Nephron progenitor cell (in vitro differentiated cells): ENCODE results near the gene DNMT1.
A peak's percentile ranks its signal among the peaks of the same experiment; 100 is the strongest.
"Not testable (repeated sequence)": the region's sequence is repeated elsewhere in the genome, so short reads cannot be mapped to it uniquely, and the experiment has no call there.

Experiments used
- DNase-seq: peaks from one replicate; pipeline ENCODE4 v3.0.0; 2021
- H3K27ac Mint-ChIP-seq: 2 replicates; pipeline ENCODE4 v1.8.0; 2021; ENCODE audit warnings: mild to moderate bottlenecking, moderate library complexity, mixed read lengths
- H3K27me3 Mint-ChIP-seq: 2 replicates; pipeline ENCODE4 v1.8.0; 2021; ENCODE audit warnings: mild to moderate bottlenecking, low read depth, mixed read lengths; ENCODE audit not compliant: poor library complexity
- H3K36me3 Mint-ChIP-seq: 2 replicates; pipeline ENCODE4 v1.8.0; 2021; ENCODE audit warnings: low read depth, mixed read lengths
- H3K4me1 Mint-ChIP-seq: 2 replicates; pipeline ENCODE4 v1.8.0; 2021; ENCODE audit warnings: mixed read lengths
- H3K4me3 Mint-ChIP-seq: 2 replicates; pipeline ENCODE4 v1.8.0; 2021; ENCODE audit warnings: mild to moderate bottlenecking, moderate library complexity, mixed read lengths
- H3K9me3 Mint-ChIP-seq: 2 replicates; pipeline ENCODE4 v1.8.0; 2021; ENCODE audit warnings: mild to moderate bottlenecking, moderate library complexity, mixed read lengths
- CTCF ChIP-seq: fragments of 200-600 bp; sonication (generic); IDR thresholded peaks from 2 replicates; pipeline ENCODE4 v1.5.0; 2021; ENCODE audit warnings: antibody characterized with exemption

Gene DNMT1

DNA sequence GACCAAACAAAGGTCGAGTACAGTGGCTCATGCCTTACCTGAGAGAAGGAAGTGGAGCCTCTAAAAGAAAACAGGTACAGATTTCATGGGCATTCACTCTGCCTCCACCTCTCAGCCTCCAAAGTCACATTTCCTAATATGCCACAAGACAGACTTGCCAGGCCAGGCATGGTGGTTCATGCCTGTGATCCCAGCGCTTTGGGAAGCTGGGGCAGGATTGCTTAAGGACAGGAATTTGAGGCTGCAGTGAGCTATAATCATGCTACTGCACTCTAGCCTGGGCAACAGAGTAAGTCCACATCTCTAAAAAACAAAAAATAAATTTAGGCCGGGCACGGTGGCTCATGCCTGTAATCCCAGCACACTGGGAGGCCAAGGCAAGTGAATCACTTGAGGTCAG is 10.9 kb upstream of the DNMT1 start:
- Mint-ChIP-seq H3K4me3 (no peak overlapping the region), H3K27ac (no peak overlapping the region)

DNA sequence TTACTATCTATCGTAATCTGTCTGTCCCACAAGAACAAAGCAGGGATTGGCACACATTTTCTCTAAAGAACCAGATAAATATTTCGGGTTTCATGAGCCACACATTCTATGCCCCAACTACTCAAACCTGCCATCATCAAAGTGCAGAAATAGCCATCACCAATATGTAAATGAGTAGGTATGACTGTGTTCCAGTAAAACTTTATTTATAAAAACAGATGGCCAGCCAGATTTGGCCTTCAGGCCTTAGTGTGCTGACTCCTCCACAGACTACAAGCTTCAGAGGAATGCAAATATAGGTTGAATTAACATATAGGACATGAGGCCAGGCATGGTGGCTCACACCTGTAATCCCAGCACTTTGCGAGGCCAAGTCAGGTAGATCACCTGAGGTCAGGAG is 8.9 kb upstream of the DNMT1 start:
- H3K4me1 Mint-ChIP-seq, result peaks cover 9% of the 10 kb centered on the region
- peaks cover 3% of the 10 kb centered on the region for H3K27me3 Mint-ChIP-seq
- TF ChIP-seq CTCF, result no peak
- peaks cover 4% of the 10 kb centered on the region for H3K9me3 Mint-ChIP-seq
- no peaks in the 10 kb centered on the region for H3K36me3 Mint-ChIP-seq
- no peak for DNase-seq
- no peak overlapping the region for H3K27ac Mint-ChIP-seq
- H3K4me3 Mint-ChIP-seq, result no peak overlapping the region

More for the DNA sequence above, 10.9 kb upstream of the DNMT1 start:
- Mint-ChIP-seq H3K27me3 (peaks cover 3% of the 10 kb centered on the region), H3K4me1 (peaks cover 5% of the 10 kb centered on the region), H3K9me3 (peaks cover 4% of the 10 kb centered on the region), H3K36me3 (no peaks in the 10 kb centered on the region)
- no peak for TF ChIP-seq CTCF
- no peak for DNase-seq

DNA sequence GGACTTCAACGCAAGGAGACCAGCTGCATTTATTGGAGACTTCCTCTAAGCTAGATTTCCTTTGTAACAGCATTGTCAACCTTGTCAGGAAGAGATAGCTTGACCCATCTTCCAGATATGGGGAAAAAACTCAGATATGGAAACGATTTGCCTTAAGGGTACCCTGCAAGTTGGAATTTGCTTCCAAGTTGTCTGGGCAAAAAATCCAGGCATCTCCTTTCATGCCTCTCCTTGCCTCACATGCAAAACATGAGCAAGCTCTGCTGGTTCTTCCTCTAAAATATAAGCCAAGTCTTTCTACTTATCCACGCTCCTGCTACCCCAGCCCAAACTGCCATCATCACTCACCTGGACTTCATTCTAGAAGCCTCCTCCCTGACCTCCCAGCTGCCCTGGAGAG is 6.4 kb upstream of the DNMT1 start:
- Mint-ChIP-seq H3K36me3 (no peaks in the 10 kb centered on the region), H3K4me3 (no peak overlapping the region), H3K27me3 (peaks cover 11% of the 10 kb centered on the region), H3K27ac (no peak overlapping the region), H3K9me3 (no peaks in the 10 kb centered on the region), H3K4me1 (peaks cover 10% of the 10 kb centered on the region)
- no peak for DNase-seq
- TF ChIP-seq CTCF, result no peak

DNA sequence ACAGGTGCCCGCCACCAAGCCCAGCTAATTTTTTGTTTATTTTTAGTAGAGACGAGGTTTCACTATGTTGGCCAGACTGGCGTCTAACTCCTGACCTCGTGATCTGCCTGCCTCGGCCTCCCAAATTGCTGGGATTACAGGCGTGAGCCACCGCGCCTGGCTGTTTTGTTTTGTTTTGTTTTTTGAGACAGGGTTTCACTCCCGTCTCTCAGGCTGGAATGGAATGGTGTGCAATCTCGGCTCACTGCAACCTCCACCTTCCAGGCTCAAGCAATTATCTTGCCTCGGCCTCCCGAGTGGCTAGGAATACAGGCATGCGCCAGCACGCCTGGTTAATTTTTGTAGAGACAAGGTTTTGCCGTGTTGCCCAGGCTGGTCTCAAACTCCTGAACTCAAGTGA is 5.3 kb upstream of the DNMT1 start:
- H3K4me3 Mint-ChIP-seq, H3K9me3 Mint-ChIP-seq, H3K27ac Mint-ChIP-seq, DNase-seq, H3K36me3 Mint-ChIP-seq: not testable (repeated sequence)
- peaks cover 10% of the 10 kb centered on the region for H3K4me1 Mint-ChIP-seq
- peaks cover 11% of the 10 kb centered on the region for H3K27me3 Mint-ChIP-seq

DNA sequence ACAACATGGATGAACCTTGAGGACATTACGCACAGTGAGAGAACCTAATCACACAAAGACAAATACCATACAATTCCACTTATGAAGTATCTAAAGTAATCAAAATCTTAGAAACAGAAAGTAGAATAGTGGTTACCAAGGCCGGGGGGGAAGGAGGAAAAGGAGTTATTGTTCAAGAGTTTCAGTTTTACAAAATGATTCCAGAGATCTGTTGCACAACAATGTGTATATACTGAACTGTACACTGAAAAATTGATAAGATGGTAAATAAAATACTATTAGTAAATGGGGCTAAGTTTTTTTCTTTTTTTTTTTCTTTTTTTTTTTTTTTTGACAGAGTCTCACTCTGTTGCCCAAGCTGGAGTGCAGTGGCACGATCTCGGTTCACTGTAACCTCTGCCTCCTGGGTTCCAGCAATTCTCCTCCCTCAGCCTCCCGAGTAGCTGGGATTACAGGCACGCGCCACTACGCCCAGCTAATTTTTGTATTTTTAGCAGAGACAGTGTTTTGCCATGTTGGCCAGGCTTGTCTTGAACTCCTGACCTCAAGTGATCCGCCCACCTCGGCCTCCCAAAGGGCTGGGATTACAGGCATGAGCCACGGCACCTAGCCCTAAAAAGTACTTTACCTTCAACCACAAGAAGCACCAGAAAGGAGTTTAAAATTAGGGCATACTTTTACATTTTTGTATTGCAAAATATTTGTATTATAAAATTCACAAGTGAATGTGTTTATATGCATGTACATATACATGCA is 4.3 kb upstream of the DNMT1 start:
- H3K27me3 Mint-ChIP-seq, result peaks cover 11% of the 10 kb centered on the region
- H3K9me3 Mint-ChIP-seq, DNase-seq, H3K4me3 Mint-ChIP-seq, H3K36me3 Mint-ChIP-seq, H3K27ac Mint-ChIP-seq, H3K4me1 Mint-ChIP-seq: not testable (repeated sequence)

- H3K4me1 Mint-ChIP-seq, result peaks cover 16% of the 10 kb centered on the region
- peaks cover 17% of the 10 kb centered on the region for H3K27me3 Mint-ChIP-seq
- peaks cover under 1% of the 10 kb centered on the region for H3K36me3 Mint-ChIP-seq
- peak overlapping the region; percentile 96 for H3K4me3 Mint-ChIP-seq
- TF ChIP-seq CTCF, result no peak
- H3K27ac Mint-ChIP-seq, result no peak overlapping the region
- no peak for DNase-seq
- H3K9me3 Mint-ChIP-seq, result no peaks in the 10 kb centered on the region
Measured at GRCh38 chr19:10195199-10195519, 406 bp upstream of the DNMT1 start.

- peaks cover 15% of the 10 kb centered on the region for H3K4me1 Mint-ChIP-seq
- peaks cover 7% of the 10 kb centered on the region for H3K36me3 Mint-ChIP-seq
- no peak for DNase-seq
Measured at GRCh38 chr19:10193790-10194499, 808 bp downstream of the DNMT1 start.

More at GRCh38 chr19:10193790-10194499, 808 bp downstream of the DNMT1 start:
- no peaks in the 10 kb centered on the region for H3K9me3 Mint-ChIP-seq
- H3K4me3 Mint-ChIP-seq, result peak overlapping the region; percentile 96
- no peak for TF ChIP-seq CTCF
- peaks cover 17% of the 10 kb centered on the region for H3K27me3 Mint-ChIP-seq
- peak overlapping the region; percentile 74 for H3K27ac Mint-ChIP-seq
